H9 (cell line): ENCODE measurements around the gene SYP. TPM values are rescaled to one million over a fixed set of nuclear protein-coding genes. Genes with fewer than 3 reads are reported as not detected.

Experiments used
- DNase-seq: peaks from one replicate; pipeline ENCODE4 v3.0.0-alpha.2; 2017
- H2AFZ ChIP-seq: one replicate; pipeline ENCODE4 v1.6.1; 2013; ENCODE audit warnings: mild to moderate bottlenecking, low read length, control low read depth, moderate library complexity
- H2AK5ac ChIP-seq: 2 replicates; pipeline ENCODE4 v1.6.1; 2013; ENCODE audit warnings: low read length, control low read depth, mixed read lengths; ENCODE audit not compliant: insufficient read length
- H2BK120ac ChIP-seq: one replicate; pipeline ENCODE4 v1.6.1; 2013; ENCODE audit warnings: low read depth, mild to moderate bottlenecking, low read length, control low read depth, inconsistent platforms; ENCODE audit not compliant: poor library complexity, severe bottlenecking
- H2BK12ac ChIP-seq: 2 replicates; pipeline ENCODE4 v1.6.1; 2013; ENCODE audit warnings: low read length, control low read depth, mixed read lengths, low read depth; ENCODE audit not compliant: insufficient read length
- H2BK15ac ChIP-seq: 2 replicates; pipeline ENCODE4 v1.6.1; 2013; ENCODE audit warnings: low read depth, low read length, control low read depth
- H2BK20ac ChIP-seq: one replicate; pipeline ENCODE4 v1.6.1; 2013; ENCODE audit warnings: low read depth, mild to moderate bottlenecking, low read length, control low read depth, inconsistent platforms; ENCODE audit not compliant: poor library complexity, severe bottlenecking
- H2BK5ac ChIP-seq: 2 replicates; pipeline ENCODE4 v1.6.1; 2013; ENCODE audit warnings: low read length, control low read depth, mixed read lengths; ENCODE audit not compliant: insufficient read length
- H3K14ac ChIP-seq: 2 replicates; pipeline ENCODE4 v1.6.1; 2013; ENCODE audit warnings: low read length, control low read depth; ENCODE audit not compliant: insufficient read depth
- H3K18ac ChIP-seq: 2 replicates; pipeline ENCODE4 v1.6.1; 2013; ENCODE audit warnings: low read depth, mild to moderate bottlenecking, mixed read lengths, low read length, control low read depth; ENCODE audit not compliant: insufficient read length
- H3K23ac ChIP-seq: 2 replicates; pipeline ENCODE4 v1.6.1; 2013; ENCODE audit warnings: low read length, control low read depth, mixed read lengths, low read depth; ENCODE audit not compliant: insufficient read length
- H3K23me2 ChIP-seq: 2 replicates; pipeline ENCODE4 v1.6.1; 2013; ENCODE audit warnings: low read depth, mild to moderate bottlenecking, mixed read lengths, low read length, control low read depth; ENCODE audit not compliant: insufficient read length, poor library complexity, severe bottlenecking
- H3K27ac ChIP-seq: 2 replicates; pipeline ENCODE4 v1.5.1; 2013; ENCODE audit warnings: low read length, control low read depth, mixed read lengths, low read depth; ENCODE audit not compliant: insufficient read length
- H3K27me3 ChIP-seq: 2 replicates; pipeline ENCODE4 v1.6.1; 2013; ENCODE audit warnings: low read length, control low read depth, inconsistent platforms; ENCODE audit not compliant: insufficient read depth
- H3K4ac ChIP-seq: 2 replicates; pipeline ENCODE4 v1.6.1; 2013; ENCODE audit warnings: low read depth, mild to moderate bottlenecking, control low read depth, inconsistent platforms, low read length, moderate library complexity
- H3K4me1 ChIP-seq: 2 replicates; pipeline ENCODE4 v1.6.1; 2013; ENCODE audit warnings: low read length, control low read depth, inconsistent platforms; ENCODE audit not compliant: insufficient read depth
- H3K4me2 ChIP-seq: 2 replicates; pipeline ENCODE4 v1.6.1; 2013; ENCODE audit warnings: low read length, control low read depth, mixed read lengths; ENCODE audit not compliant: insufficient read length, insufficient read depth
- H3K56ac ChIP-seq: 2 replicates; pipeline ENCODE4 v1.6.1; 2013; ENCODE audit warnings: low read depth, mild to moderate bottlenecking, mixed read lengths, low read length, control low read depth; ENCODE audit not compliant: insufficient read length
- H3K79me1 ChIP-seq: 2 replicates; pipeline ENCODE4 v1.6.1; 2013; ENCODE audit warnings: low read depth, mild to moderate bottlenecking, moderate library complexity, low read length, control low read depth, inconsistent platforms; ENCODE audit not compliant: insufficient read depth, poor library complexity, severe bottlenecking
- H3K79me2 ChIP-seq: 2 replicates; pipeline ENCODE4 v1.6.1; 2013; ENCODE audit warnings: low read length, control low read depth, inconsistent platforms; ENCODE audit not compliant: insufficient read depth
- H3K9ac ChIP-seq: 2 replicates; pipeline ENCODE4 v1.6.1; 2013; ENCODE audit warnings: low read length, control low read depth, mixed read lengths; ENCODE audit not compliant: insufficient read length; ENCODE audit errors: extremely low read depth
- H3K9me3 ChIP-seq: one replicate; pipeline ENCODE4 v1.6.1; 2013; ENCODE audit warnings: low read depth, low read length, inconsistent platforms; ENCODE audit not compliant: control insufficient read depth
- H3T11ph ChIP-seq: one replicate; pipeline ENCODE4 v1.6.1; 2013; ENCODE audit warnings: mild to moderate bottlenecking, low read length, control low read depth, inconsistent platforms
- H4K20me1 ChIP-seq: one replicate; pipeline ENCODE4 v1.6.1; 2013; ENCODE audit not compliant: control insufficient read depth, insufficient read length, insufficient read depth
- H4K5ac ChIP-seq: 2 replicates; pipeline ENCODE4 v1.6.1; 2013; ENCODE audit warnings: low read depth, mild to moderate bottlenecking, mixed read lengths, low read length, control low read depth; ENCODE audit not compliant: insufficient read length
- H4K8ac ChIP-seq: replicated peaks from 2 replicates; pipeline ENCODE4 v1.6.1; 2013; ENCODE audit warnings: low read length, control low read depth, mixed read lengths, low read depth; ENCODE audit not compliant: insufficient read length
- H4K91ac ChIP-seq: 2 replicates; pipeline ENCODE4 v1.6.1; 2013; ENCODE audit warnings: low read depth, mild to moderate bottlenecking, moderate library complexity, mixed read lengths, low read length, control low read depth; ENCODE audit not compliant: insufficient read length
- H3K27ac Mint-ChIP-seq, 3 experiments: 2 replicates in 2 of 3; 3 replicates in 1 of 3; pipeline ENCODE4 v1.8.0; 2020 to 2021; ENCODE audit warnings: mixed read lengths in 3 of 3, mild to moderate bottlenecking in 1 of 3, moderate library complexity in 1 of 3
- H3K27me3 Mint-ChIP-seq: 2 replicates; pipeline ENCODE4 v1.8.0; 2021; ENCODE audit warnings: low read depth, mild to moderate bottlenecking, moderate library complexity, mixed read lengths
- H3K36me3 Mint-ChIP-seq, 3 experiments: 2 replicates in 2 of 3; 3 replicates in 1 of 3; pipeline ENCODE4 v1.8.0; 2020 to 2021; ENCODE audit warnings: low read depth in 3 of 3, mixed read lengths in 3 of 3; ENCODE audit not compliant: insufficient read depth in 1 of 3
- H3K4me1 Mint-ChIP-seq, 2 experiments: 2 replicates each; pipeline ENCODE4 v1.8.0; 2020; ENCODE audit warnings: mixed read lengths in 2 of 2
- H3K4me3 Mint-ChIP-seq, 2 experiments: 2 replicates in 1 of 2; 3 replicates in 1 of 2; pipeline ENCODE4 v1.8.0; 2020 to 2021; ENCODE audit warnings: mild to moderate bottlenecking in 2 of 2, mixed read lengths in 2 of 2, moderate library complexity in 1 of 2
- H3K9me3 Mint-ChIP-seq, 2 experiments: 2 replicates in 1 of 2; 3 replicates in 1 of 2; pipeline ENCODE4 v1.8.0; 2020; ENCODE audit warnings: mild to moderate bottlenecking in 2 of 2, mixed read lengths in 2 of 2, moderate library complexity in 1 of 2
- CTCF ChIP-seq: fragments of 200-600 bp; sonication (generic); conservative IDR thresholded peaks from 3 replicates; pipeline ENCODE4 v1.8.0; 2021; ENCODE audit warnings: antibody characterized with exemption, mild to moderate bottlenecking
- WGBS: extraction: QIAGEN DNeasy Blood & Tissue Kit; methylation state at CpG from one replicate; pipeline ENCODE4 v1.1.7; 2013; ENCODE audit warnings: missing lambda C conversion rate, low lambda C conversion rate, mixed read lengths; ENCODE audit not compliant: insufficient read length; ENCODE audit errors: extremely low coverage; 5-methylcytosine and 5-hydroxymethylcytosine counted together
- total RNA-seq: library from RNA; stranded (reverse); gene quantifications from 2 replicates; pipeline ENCODE4 v1.2.1, GENCODE V29; 2021

The SYP gene
- total RNA-seq, 1 experiment from 2014 or later: 1.8 TPM

DNA sequence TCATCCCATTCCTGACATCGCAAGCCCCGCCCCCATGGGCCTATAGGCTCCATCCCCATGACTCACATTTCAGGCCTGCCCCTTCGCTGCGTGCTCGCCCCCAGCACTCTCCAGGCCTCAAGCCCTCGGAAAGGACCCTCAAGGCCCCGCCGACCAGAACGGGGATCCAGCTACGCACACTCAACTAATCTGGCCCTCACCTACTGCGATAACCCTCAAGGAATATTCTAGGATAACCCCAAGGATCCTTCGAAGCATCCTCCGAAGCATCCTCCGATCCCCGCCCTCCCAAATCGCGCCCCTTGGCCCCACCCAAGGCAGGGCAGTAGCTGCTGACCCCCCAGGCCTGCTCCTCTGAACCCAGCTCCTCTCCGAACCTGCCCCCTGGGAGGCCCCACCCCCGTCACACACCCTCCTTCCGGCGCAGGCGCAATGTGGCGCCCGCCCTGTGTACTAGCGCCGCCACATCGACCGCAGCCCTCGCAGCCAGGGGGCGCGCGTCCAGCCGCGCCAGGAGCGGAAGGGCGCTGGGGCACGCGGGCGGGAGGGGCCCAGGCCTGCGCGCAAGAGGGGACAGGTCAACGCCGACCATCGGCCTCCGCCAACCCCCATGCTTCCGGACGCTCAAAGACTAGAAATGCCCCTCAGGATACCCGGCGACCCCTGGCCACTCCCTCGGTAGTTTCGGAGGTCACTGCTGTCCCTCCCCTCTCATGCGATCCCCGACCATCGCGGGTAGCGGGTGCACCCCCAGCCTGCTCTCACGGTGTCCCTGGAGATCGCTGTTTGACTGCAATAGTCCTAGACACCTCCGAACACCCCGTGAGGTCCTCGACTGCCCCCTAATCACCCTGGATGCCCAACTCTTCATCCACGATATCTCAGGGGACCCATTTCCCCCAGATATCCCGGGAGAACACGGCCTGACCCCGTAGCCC lies 43.8 kb downstream of the SYP start:
- no peak overlapping the region for H2BK12ac ChIP-seq
- H3K27ac ChIP-seq: no peak overlapping the region
- no peak overlapping the region for H4K8ac ChIP-seq
- peaks cover 14% of the 10 kb centered on the region for H3K9me3 ChIP-seq
- no peak overlapping the region for H2AK5ac ChIP-seq
- no peak overlapping the region for H2BK120ac ChIP-seq
- no peak overlapping the region for H2BK5ac ChIP-seq
- no peaks in the 10 kb centered on the region for H3K79me1 ChIP-seq
- WGBS: no CpG with 5 or more reads among the region's 65 CpGs
- H3K4me3 Mint-ChIP-seq: peak overlapping the region; percentile 78 to 87
- H3K4me2 ChIP-seq: peak overlapping the region; percentile 50
- H3K79me2 ChIP-seq: no peaks in the 10 kb centered on the region
- H3K9ac ChIP-seq: no peak overlapping the region
- no peak overlapping the region for H3T11ph ChIP-seq
- H3K27me3 Mint-ChIP-seq: peaks cover 12% of the 10 kb centered on the region
- no peak overlapping the region for H3K23ac ChIP-seq
- no peak overlapping the region for H3K14ac ChIP-seq
- H4K91ac ChIP-seq: no peak overlapping the region
- no peak overlapping the region for H3K4ac ChIP-seq
- H4K20me1 ChIP-seq: no peaks in the 10 kb centered on the region
- H3K4me1 Mint-ChIP-seq: peaks cover 3 to 7% of the 10 kb centered on the region in 2 experiments
- no peaks in the 10 kb centered on the region for H3K23me2 ChIP-seq
- peak; percentile 72 for TF ChIP-seq CTCF
- peaks cover 4% of the 10 kb centered on the region in 3 experiments; a peak in 5 of 7 replicates for H3K36me3 Mint-ChIP-seq
- no peak overlapping the region for H2AFZ ChIP-seq
- H3K56ac ChIP-seq: no peak overlapping the region
- H2BK20ac ChIP-seq: no peak overlapping the region
- H4K5ac ChIP-seq: no peak overlapping the region
- H3K9me3 Mint-ChIP-seq: peaks cover 58 to 67% of the 10 kb centered on the region in 2 experiments
- H3K27ac Mint-ChIP-seq: peak overlapping the region; percentile 97 to 98 (median 98)
- peak; percentile 86 for DNase-seq
- H3K4me1 ChIP-seq: no peaks in the 10 kb centered on the region
- no peak overlapping the region for H2BK15ac ChIP-seq
- no peak overlapping the region for H3K18ac ChIP-seq
- H3K27me3 ChIP-seq: no peaks in the 10 kb centered on the region
